COLO829 (cell line): ENCODE results near the gene CBLN2.
A peak's percentile ranks its signal among the peaks of the same experiment; 100 is the strongest.

Experiments
- DNase-seq: peaks from one replicate; pipeline ENCODE4 v3.0.0; 2012; ENCODE audit warnings: low spot score

The CBLN2 gene

DNA sequence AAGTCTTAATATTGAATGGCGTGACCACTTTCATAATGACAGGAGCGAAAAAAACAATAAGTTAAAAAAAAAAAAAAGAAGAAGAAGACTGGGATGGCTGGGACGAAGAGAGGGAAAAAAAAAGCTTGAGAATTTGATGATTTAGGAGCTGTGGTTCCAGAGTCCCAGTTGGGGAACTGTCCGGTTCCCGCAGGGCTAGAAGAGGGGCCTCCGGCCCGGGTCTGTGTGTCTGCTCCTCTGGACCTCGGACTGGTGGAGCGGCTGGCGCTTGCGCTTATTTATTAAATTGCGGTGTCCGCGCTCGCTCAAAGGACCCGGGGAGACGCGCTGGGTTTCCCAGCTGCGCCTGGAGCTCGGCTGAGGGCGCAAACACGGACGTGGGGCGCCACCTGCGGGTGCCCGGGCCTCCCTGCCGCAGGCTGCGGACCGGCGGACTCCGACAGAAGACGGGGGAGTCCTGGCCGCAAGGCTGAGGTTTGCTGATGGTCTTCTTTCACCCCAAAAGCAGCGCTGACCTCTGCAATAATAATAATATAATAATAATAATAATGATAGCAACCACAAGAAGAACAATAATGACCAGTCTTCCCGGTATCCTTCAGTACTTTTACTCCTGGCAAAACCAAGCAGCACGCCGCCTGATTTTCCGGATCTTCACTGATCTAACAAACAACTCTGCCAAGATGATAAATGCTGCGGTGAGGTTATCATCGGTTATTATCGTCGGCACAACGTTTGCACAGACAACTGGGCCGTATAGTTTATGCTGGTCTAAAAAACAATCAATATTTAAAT, at the start of gene CBLN2:
TSS of gene CBLN2 (minus strand) at position 251 of the 795 bp plus-strand sequence. CDS start 2,182 bp downstream, outside the sequence.
- DNase-seq, result peak; percentile 56

DNA sequence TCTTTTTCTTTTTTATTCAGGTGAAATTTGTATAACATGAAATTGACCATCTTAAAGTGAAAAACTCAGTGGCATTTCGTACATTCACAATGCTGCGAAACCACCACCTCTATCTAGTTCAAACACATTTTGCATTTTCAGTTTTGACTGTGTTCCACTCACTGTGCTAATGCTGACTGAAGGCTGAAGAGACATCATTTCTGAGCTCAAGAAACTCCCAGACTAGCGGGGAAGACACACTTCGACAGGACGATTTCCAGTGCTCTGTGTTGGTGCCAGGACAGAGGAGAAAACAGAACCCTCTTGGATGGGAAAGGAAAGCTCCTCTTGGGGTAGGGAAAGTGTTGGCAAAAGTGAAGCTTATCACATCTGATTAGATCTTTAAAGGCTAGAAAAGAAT, 44.2 kb upstream of the CBLN2 start:
- no peak for DNase-seq

DNA sequence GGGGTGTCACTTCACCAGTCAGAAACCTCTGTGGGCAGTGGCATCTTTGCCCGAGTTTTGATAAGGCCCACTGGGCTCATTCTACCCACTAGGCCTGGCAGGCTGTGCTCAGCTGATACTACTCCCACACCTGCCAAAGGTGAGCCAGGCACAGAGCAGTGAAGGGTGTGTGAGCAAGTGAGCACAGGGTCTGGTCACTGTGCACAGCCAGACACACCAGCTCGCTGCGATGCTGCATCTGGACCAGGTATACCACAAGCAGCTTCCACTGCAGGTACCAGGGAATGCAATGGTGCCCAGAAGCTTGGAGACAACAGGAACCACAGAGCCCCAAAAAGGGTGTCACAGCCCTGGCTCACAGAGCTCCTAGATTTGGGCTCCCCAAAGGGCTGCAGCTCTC, 40.6 kb upstream of the CBLN2 start:
- no peak for DNase-seq

GRCh38 chr18:72581976-72582375, 37.8 kb upstream of the CBLN2 start:
- DNase-seq, result no peak

GRCh38 chr18:72572896-72573295, 28.8 kb upstream of the CBLN2 start:
- DNase-seq, result no peak

DNA sequence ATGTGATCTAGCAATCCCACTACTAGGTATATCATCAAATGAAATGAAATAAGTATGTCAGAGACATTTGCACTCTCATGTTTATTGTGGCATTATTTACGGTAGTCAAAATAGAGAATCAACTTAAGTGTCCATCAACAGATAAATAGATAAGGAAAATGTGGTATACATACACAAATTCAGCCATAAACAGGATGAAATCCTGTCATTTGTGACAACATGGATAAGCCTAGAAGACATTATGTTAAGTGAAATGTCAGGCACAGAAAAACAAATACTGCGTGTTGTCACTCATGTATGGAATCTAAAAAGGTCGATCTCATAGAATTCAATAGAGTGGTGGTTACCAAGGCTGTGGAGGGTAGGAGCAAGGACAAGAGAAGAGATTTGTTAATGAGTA, 22.1 kb upstream of the CBLN2 start:
- DNase-seq, result no peak

DNA sequence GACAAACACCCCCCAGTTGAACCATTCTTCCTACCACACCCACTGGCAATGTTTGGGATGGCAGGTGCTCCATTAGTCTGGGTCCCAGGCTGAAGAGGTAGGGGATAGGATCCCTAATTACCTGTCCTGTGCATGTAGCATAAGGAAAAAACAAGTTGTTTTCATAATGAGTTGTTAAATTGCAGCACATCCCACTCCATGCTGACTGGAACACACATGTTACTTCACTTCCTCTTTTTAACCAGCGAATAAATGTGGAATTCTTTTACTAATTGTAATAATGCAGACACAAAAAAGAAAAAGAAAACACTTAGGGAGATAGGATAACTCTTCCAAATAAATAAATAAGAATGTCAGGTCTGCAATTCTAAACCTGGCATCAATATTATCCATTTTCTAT, 11.8 kb upstream of the CBLN2 start:
- no peak for DNase-seq

- DNase-seq, result no peak
Observed at GRCh38 chr18:72555101-72555500, 11.0 kb upstream of the CBLN2 start.

DNA sequence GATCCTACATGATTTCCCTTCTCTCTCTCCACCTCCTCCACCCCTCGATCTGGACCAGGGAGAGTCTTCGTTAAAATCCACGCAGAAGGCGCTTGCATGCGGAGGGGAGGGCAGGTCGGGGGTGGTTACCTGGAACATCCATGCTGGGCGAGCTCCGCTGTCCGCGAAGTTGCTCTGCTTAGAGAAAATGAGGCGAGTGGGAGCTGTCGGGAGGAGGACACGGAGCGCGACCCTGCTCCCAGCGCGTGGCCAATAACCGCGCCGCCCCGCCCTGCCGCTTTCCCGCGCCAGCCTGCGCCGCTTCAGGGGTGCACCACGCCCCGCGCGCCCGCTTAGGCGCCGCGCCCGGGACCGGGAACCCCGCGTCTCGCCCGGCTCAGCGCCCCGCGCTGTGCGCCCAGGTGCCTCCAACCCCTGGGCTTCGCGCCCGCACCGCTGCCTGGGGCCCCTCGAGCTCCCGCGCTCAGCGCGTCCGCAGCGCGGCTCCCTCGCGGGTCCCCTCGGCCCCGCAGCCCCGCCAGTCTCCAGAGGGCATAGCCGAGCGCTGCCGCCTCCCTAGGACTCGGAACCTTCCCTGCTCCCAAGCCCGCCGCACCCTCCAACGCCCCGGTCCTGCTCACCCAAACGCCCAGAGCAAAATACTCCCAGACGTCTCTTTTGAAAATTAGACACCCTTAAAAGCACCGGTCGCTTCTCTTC, 636 bp downstream of the CBLN2 start:
- no peak for DNase-seq

- no peak for DNase-seq
Observed at GRCh38 chr18:72542984-72543356, 1.2 kb downstream of the CBLN2 start.

GRCh38 chr18:72542342-72542741, 1.8 kb downstream of the CBLN2 start:
- DNase-seq, result no peak

- no peak for DNase-seq
Observed at GRCh38 chr18:72541871-72542332, 2.2 kb downstream of the CBLN2 start.

DNA sequence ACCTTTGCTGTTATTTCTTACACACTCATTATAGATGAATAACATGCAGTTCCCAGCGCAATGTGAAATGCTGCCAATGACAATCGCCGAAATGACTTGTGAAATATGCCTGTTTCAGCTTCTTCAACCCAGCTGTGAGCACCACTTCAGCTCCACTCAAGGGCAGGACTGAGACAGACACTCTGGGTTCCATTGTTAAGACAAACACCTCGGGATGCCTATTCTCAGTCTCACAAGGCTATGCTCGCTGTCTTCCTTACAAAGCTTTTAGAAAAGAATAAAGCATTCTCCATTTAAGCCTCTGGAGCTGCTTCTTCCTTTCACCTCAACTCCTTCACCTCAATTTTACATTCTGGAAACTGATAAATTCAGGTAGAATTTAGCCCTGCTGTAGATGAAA, 4.2 kb downstream of the CBLN2 start:
- DNase-seq, result no peak

DNA sequence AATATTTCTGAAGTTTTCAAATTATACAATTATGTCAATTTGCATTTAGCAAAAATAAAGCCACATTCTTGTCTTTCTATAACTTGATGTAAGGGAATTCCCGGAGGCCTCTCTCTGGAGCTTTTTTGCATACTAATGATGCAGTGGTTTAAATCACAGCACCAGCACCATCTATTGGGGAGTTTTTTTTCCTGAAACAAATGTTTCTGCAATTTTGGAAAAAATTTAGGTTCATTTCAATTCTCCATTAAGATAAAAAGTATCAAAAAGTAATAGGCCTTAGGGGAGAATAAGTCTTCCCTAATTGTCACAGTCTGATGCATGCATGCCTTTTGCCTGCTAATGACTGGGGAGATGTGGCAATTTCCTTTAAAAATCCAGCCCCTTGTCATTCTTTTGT, 13.5 kb downstream of the CBLN2 start:
- no peak for DNase-seq

DNA sequence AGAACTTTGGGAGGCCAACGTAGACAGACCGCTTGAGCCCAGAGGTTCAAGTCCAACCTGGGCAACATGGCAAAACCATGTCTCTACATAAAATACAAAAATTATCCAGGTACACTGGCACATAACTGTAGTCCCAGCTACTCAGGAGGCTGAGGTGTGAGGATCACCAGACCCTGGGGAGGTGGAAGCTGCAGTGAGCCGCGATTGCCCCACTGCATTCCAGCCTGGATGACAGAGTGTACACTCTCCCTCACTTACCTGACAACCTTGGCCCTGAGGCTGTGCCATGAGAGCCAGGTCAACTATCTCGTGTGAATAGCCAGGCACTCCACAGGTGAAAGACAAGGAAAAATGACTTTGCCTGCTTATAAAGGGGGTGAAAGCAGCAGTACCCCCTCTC, 39.3 kb downstream of the CBLN2 start:
- DNase-seq, result no peak

GRCh38 chr18:72502671-72503431, 41.3 kb downstream of the CBLN2 start:
- DNase-seq, result no peak

- DNase-seq, result no peak
Observed at GRCh38 chr18:72492497-72492896, 51.6 kb downstream of the CBLN2 start.
